Keratinocyte (primary cell): ENCODE results near the gene IL15. TPM values are rescaled to one million over a fixed set of nuclear protein-coding genes. Genes with fewer than 3 reads are reported as not detected.

Experiments used
- DNase-seq: peaks from one replicate; pipeline ENCODE4 v3.0.0-alpha.2; 2011; ENCODE audit warnings: low read depth, missing footprints, low spot score
- FAIRE-seq: peaks from 2 replicates; lab custom pipeline; 2011; peaks lifted over from hg19 to GRCh38; lab: Jason Lieb, UNC
- H2AFZ ChIP-seq: 2 replicates; pipeline ENCODE4 v1.6.0; 2012; ENCODE audit warnings: low read length, control low read depth, inconsistent platforms; ENCODE audit not compliant: control insufficient read depth
- H3K27ac ChIP-seq: 2 replicates; pipeline ENCODE4 v1.5.1; 2011; ENCODE audit warnings: low read length; ENCODE audit not compliant: control insufficient read depth, insufficient read depth
- H3K27me3 ChIP-seq: 3 replicates; pipeline ENCODE4 v1.6.0; 2011; ENCODE audit warnings: low read length; ENCODE audit not compliant: control insufficient read depth, insufficient read depth; ENCODE audit errors: extremely low read depth
- H3K36me3 ChIP-seq, 2 experiments: 2 replicates in 1 of 2; 3 replicates in 1 of 2; pipeline ENCODE4 v1.5.1; 2011; ENCODE audit warnings: low read length in 2 of 2, mild to moderate bottlenecking in 1 of 2; ENCODE audit not compliant: control insufficient read depth in 2 of 2, insufficient read depth in 2 of 2; ENCODE audit errors: extremely low read depth in 1 of 2
- H3K4me1 ChIP-seq: 3 replicates; pipeline ENCODE4 v1.5.1; 2011; ENCODE audit warnings: low read length; ENCODE audit not compliant: control insufficient read depth, insufficient read depth; ENCODE audit errors: extremely low read depth
- H3K4me2 ChIP-seq: 3 replicates; pipeline ENCODE4 v1.6.0; 2011; ENCODE audit warnings: low read depth, low read length; ENCODE audit not compliant: control insufficient read depth, insufficient read depth; ENCODE audit errors: extremely low read depth
- H3K4me3 ChIP-seq, 3 experiments: fragments of 200-600 bp in 1 of 3; sonication (generic) in 1 of 3; 2 replicates in 2 of 3; 3 replicates in 1 of 3; pipeline ENCODE4 v1.5.1; 2011 to 2016; ENCODE audit warnings: low read length in 3 of 3, mild to moderate bottlenecking in 3 of 3, control low read depth in 2 of 3, inconsistent platforms in 1 of 3, low read depth in 1 of 3, mixed read lengths in 1 of 3, mixed run types in 1 of 3, moderate library complexity in 1 of 3; ENCODE audit not compliant: control insufficient read depth in 2 of 3, insufficient read depth in 2 of 3; ENCODE audit errors: extremely low read depth in 1 of 3
- H3K79me2 ChIP-seq: 2 replicates; pipeline ENCODE4 v1.6.0; 2012; ENCODE audit warnings: low read length; ENCODE audit not compliant: control insufficient read depth, insufficient read depth
- H3K9ac ChIP-seq: 3 replicates; pipeline ENCODE4 v1.6.0; 2011; ENCODE audit warnings: low read length; ENCODE audit not compliant: control insufficient read depth, insufficient read depth; ENCODE audit errors: extremely low read depth
- H3K9me1 ChIP-seq: 3 replicates; pipeline ENCODE4 v1.6.0; 2011; ENCODE audit warnings: low read length; ENCODE audit not compliant: control insufficient read depth, insufficient read depth; ENCODE audit errors: extremely low read depth
- H3K9me3 ChIP-seq: 2 replicates; pipeline ENCODE4 v1.5.1; 2012; ENCODE audit warnings: low read depth, low read length; ENCODE audit not compliant: control insufficient read depth
- H4K20me1 ChIP-seq: 3 replicates; pipeline ENCODE4 v1.6.0; 2011; ENCODE audit warnings: low read length; ENCODE audit not compliant: control insufficient read depth, insufficient read depth; ENCODE audit errors: extremely low read depth
- EZH2 ChIP-seq: IDR thresholded peaks from one replicate; pipeline ENCODE4 v1.6.1; 2012; ENCODE audit warnings: inconsistent platforms, mild to moderate bottlenecking, low read length, moderate library complexity
- dilution Hi-C: fragments of 300-500 bp; cut with MboI; formaldehyde crosslinking; loops from one replicate; pipeline ENCODE4 v1.7.0; 2020; ENCODE audit warnings: low sequenced_read_pairs; ENCODE audit not compliant: extremely low pct_ligation_motif_present
- polyA plus RNA-seq, 5 experiments: library from polyadenylated mRNA; depleted of rRNA in 3 of 5; stranded (reverse) in 3 of 5; stranded (forward) in 1 of 5; unstranded in 1 of 5; fragments of >200 nt; gene quantifications; 1 replicate in 1 of 5; 2 replicates in 3 of 5; 3 replicates in 1 of 5; pipeline versions ENCODE4 v1.2.1 to v1.2.3, GENCODE V29; 2011 to 2012; ENCODE audit warnings: missing spikeins in 2 of 5, low read depth in 1 of 5, low replicate concordance in 1 of 5
- TF ChIP-seq, protein P1 (sequence below), 3 experiments: IDR thresholded peaks in 1 of 3; conservative IDR thresholded peaks in 1 of 3; optimal IDR thresholded peaks in 1 of 3; 2 replicates in 2 of 3; 3 replicates in 1 of 3; pipeline versions ENCODE3 to v1.5.1; 2011; ENCODE audit warnings: low read length in 3 of 3, mild to moderate bottlenecking in 3 of 3, moderate library complexity in 2 of 3, control low read depth in 1 of 3, inconsistent platforms in 1 of 3; ENCODE audit not compliant: insufficient read depth in 2 of 3; ENCODE audit errors: extremely low read depth in 1 of 3

Gene IL15
- polyA plus RNA-seq, 1 donor (not counting 4 experiments of a cell fraction or from before 2014, with no cell fraction given) = 1.4 TPM

DNA sequence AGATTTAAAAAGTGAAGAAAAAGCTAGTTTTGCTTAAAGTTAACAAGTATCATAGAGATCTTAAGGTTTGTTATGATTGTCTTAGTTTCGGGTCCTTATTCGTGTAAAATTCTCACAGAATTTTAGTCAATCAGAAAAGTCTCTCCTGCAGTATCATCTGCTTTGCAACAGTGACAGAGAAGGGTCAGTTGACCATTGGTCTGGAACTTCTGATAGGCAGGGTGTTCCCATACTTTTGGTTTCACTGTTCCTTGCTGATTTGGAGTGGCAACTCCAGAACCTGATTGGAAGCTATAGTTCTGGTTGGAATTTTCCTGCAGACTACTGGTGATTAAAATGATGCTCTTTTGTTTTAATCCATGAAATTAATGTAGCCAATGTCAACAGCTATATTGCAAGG is 1.8 kb downstream of the IL15 start:
- dilution Hi-C loops = no loop called here
- no peak for TF ChIP-seq EZH2
- TF ChIP-seq, protein P1, sequence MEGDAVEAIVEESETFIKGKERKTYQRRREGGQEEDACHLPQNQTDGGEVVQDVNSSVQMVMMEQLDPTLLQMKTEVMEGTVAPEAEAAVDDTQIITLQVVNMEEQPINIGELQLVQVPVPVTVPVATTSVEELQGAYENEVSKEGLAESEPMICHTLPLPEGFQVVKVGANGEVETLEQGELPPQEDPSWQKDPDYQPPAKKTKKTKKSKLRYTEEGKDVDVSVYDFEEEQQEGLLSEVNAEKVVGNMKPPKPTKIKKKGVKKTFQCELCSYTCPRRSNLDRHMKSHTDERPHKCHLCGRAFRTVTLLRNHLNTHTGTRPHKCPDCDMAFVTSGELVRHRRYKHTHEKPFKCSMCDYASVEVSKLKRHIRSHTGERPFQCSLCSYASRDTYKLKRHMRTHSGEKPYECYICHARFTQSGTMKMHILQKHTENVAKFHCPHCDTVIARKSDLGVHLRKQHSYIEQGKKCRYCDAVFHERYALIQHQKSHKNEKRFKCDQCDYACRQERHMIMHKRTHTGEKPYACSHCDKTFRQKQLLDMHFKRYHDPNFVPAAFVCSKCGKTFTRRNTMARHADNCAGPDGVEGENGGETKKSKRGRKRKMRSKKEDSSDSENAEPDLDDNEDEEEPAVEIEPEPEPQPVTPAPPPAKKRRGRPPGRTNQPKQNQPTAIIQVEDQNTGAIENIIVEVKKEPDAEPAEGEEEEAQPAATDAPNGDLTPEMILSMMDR (optimal IDR thresholded peaks at IDR 0.05 in 1 of 3, IDR thresholded peaks at IDR 0.05 in 1 of 3, conservative IDR thresholded peaks at IDR 0.05 in 1 of 3; ENCODE audit: extremely low read depth in 1 of 3, insufficient read depth in 2 of 3, low read length in 3 of 3) = no peak
- Histone ChIP-seq H3K9ac (no peak overlapping the region), H3K9me1 (no peaks in the 10 kb centered on the region), H3K27me3 (no peaks in the 10 kb centered on the region), H3K36me3 (no peaks in the 10 kb centered on the region), H3K9me3 (no peaks in the 10 kb centered on the region), H3K79me2 (no peaks in the 10 kb centered on the region), H2AFZ (no peak overlapping the region), H3K4me3 (no peak overlapping the region), H4K20me1 (no peaks in the 10 kb centered on the region), H3K27ac (no peak overlapping the region), H3K4me2 (no peak overlapping the region), H3K4me1 (peaks cover 20% of the 10 kb centered on the region)
- FAIRE-seq (no peak), DNase-seq (no peak)

DNA sequence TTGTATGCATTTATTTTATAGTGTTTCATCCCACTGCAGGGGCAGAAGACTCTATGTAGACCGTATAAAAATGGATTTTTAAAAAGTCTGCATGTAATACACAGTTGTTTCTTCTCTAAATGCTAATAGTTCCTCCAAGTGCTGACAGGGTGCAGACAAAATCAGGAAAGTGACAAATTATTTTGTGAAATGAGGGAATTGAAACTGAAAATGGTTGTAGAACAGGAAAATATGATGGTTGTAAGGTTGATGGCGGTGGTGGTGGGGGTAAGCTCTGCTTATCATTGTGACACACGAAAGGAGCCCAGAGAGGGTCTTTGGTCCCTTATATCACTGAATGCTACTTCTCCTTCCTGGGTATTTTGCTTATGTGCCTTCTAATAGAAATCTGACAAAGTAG is 4.3 kb downstream of the IL15 start:
- TF ChIP-seq, protein P1 (optimal IDR thresholded peaks at IDR 0.05 in 1 of 3, IDR thresholded peaks at IDR 0.05 in 1 of 3, conservative IDR thresholded peaks at IDR 0.05 in 1 of 3; ENCODE audit: extremely low read depth in 1 of 3, insufficient read depth in 2 of 3, low read length in 3 of 3) = no peak
- no peak for TF ChIP-seq EZH2
- no peak overlapping the region for H3K4me2 ChIP-seq

More for the DNA sequence above, 4.3 kb downstream of the IL15 start:
- FAIRE-seq (no peak), DNase-seq (no peak)
- Histone ChIP-seq H2AFZ (no peak overlapping the region), H4K20me1 (no peaks in the 10 kb centered on the region), H3K9me3 (no peaks in the 10 kb centered on the region), H3K9me1 (no peaks in the 10 kb centered on the region), H3K79me2 (no peaks in the 10 kb centered on the region), H3K27ac (no peak overlapping the region), H3K4me3 (no peak overlapping the region), H3K4me1 (peaks cover 34% of the 10 kb centered on the region), H3K36me3 (no peaks in the 10 kb centered on the region), H3K27me3 (no peaks in the 10 kb centered on the region), H3K9ac (no peak overlapping the region)
- dilution Hi-C loops = no loop called here
